Activated naive CD4-positive, alpha-beta T cell (primary cell): ENCODE data around the gene IFI6.

Experiments
- DNase-seq, 4 experiments: peaks; one replicate each; lab custom pipeline; 2025; lab: John Stamatoyannopoulos, UW

Gene IFI6

DNA sequence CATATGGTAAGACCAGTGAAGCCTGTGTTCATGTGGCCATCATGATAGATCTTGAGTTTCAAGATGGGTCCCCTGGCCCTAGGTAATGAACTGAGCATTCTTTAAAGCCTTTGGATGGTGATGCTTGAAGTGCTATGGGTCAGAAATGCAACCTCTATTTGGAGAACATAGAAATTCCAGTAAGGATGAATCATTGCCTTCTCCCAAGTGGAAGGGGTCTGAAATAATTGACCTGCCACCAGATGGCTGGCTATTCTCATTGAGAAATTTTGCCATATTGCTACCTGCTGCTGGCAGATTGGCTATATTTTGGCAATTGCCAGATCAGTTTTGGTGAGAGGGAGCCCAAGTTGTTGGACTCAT is 739 bp upstream of the IFI6 start:
- DNase-seq: no peak

GRCh38 chr1:27669876-27670275 is 2.1 kb downstream of the IFI6 start:
- no peak for DNase-seq

- DNase-seq: peak; percentile 76 to 89 (median 84)
Observed at GRCh38 chr1:27668808-27669723, 2.9 kb downstream of the IFI6 start.

- no peak for DNase-seq
Observed at GRCh38 chr1:27668121-27668807, 3.7 kb downstream of the IFI6 start.

- DNase-seq: no peak
Observed at GRCh38 chr1:27666791-27667254, 5.2 kb downstream of the IFI6 start.

DNA sequence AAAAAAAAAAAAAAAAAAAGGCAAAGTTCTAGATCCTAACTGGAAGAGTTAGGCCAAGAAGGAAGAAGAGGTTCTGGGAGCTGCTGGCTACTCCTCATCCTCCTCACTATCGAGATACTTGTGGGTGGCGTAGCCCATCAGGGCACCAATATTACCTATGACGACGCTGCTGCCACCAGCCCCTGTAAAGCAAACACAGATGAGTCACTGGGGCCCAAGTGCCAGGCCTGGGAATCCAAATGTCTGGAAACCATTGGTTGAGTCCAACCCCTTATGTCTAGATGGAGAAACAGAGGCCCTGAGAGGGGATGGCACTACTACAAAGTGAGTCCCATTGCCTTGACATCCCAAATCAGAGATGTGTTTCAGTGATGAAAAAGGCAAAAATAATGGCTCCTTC is 5.7 kb downstream of the IFI6 start:
- DNase-seq: no peak

GRCh38 chr1:27665016-27665651 is 6.9 kb downstream of the IFI6 start:
- no peak for DNase-seq

- no peak for DNase-seq
Observed at GRCh38 chr1:27664291-27664690, 7.7 kb downstream of the IFI6 start.

DNA sequence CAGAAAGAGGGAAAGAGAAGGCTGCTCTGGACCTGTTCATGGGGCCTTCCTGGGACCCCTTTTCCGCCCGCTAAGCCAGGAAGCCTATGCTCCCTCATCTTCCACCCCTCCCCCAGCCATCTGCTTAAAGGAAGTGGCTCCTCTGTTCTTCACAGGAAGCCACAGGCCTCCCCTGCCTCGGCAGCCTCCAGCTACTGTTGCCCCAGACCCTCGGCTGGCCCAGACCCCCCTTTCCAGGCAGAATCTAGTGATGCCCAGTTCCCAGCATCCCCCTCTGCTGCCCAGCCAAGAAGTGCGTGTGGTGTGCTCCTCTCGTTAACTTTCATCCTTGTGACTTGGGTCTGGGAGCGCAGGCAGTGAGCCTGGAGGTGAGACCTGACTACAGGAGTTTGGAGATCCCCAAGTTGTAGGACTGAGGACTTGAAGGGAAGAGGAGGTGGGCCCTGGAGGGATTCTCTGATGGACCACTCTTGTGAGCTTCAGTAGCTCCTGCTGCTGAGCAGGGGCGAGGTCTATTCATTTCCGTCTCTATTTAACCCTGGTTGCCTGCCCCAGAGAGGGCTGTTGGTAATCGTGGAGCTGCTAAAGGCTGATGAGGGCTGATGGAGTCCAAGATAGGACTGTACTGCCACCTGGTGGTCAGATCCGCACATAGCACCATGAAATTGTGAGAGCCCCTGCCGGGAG is 9.1 kb downstream of the IFI6 start:
- DNase-seq: peak; percentile 82 to 91 (median 86)

- DNase-seq: no peak
Observed at GRCh38 chr1:27662261-27662660, 9.7 kb downstream of the IFI6 start.

DNA sequence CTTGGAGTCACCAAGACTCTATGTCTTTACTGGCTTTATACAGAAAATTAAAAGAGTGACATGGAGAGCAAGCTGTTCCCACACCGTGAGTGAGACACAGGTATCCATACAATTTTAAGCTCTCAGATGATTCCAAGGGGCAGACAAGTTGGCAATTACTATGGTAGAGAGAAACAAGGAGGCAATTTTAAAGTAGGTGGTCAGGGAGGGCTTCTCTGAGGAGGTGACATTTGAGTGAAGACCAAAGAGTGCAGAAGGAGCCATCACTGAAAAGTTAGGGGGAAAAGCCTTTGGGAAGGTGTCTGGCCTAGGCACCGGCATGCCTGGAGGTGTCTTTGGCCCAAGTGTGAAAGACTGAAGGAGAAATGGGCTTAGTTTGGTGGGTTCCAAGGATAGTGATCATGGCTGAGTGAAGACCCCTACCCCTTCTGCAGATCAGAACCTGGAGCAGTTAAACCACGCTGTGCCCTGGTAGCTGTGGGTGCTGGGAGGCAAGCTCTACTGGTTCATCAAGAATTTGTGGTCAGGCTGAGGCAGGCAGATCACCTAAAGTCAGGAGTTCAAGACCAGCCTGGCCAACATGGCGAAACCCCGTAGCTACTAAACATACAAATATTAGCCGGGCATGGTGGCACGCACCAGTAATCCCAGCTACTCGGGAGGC is 10.4 kb downstream of the IFI6 start:
- no peak for DNase-seq

- DNase-seq: no peak
Observed at GRCh38 chr1:27660300-27660835, 11.6 kb downstream of the IFI6 start.

DNA sequence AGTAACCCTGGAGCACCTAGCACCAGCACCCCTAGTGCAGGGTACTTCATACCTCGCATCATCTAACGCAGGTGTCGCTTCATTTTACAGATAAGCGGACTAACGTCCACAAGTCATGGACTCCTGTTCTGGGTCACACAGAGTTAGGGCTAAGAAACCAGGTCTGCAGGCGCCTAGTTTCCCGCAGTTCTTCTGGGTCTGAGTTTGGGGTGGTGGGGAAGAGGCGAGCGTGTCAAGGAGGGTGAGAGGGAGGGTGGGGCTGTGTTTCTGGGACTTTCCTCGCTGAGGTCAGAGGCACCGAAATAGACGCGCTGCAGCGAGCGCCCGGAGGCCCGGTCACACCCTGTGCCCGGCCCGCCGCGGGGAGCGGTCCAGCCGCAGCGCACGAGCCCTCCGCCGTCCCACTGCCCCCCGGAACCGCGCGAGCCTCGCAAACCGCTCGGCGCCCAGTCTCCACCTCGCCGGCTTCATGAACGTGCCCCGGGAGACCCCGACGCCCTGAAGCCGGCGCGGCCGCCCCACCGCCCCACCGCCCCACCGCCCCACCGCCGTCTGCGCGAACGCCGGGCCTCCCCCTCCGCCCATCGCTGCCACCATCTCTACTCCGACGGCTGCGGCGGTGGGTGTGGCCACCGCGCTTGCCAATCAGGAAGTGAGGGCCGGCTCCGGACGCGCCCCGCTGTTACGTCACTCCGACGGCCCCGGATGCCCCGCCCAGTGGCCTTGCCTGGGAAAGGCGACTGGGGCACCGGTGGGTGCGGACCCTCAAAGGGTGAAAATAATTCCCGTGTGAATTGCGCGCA is 12.3 kb downstream of the IFI6 start:
- DNase-seq: peak; percentile 51 to 79 (median 68)

DNA sequence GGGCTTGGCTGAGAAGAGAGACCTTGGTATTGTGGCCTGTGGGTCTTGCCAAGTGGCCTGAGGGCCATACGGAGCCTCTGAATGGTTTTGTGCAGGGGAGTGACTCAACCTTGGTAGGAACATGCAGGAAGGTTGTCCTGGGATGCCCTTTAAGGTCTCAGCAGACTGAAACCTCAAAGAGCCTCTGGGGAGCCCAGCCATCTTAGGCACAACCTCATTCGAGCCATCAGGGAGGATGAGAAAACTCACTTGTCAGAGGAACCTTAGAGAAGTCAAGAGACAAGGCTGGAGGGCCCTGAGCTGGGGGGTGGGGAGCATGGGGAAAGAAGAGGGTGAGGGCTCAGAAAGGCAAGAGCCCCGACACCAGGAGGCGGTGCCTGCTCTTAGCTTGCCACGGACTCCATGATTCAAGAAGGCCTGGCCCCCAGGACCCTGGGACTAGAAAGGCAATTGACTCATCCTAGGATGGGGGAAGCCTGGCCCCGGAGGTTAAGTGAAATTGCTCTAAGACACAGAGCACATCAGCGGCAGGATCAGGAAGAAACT is 13.0 kb downstream of the IFI6 start:
- DNase-seq: peak in 1 of 4 experiments; percentile 26

DNA sequence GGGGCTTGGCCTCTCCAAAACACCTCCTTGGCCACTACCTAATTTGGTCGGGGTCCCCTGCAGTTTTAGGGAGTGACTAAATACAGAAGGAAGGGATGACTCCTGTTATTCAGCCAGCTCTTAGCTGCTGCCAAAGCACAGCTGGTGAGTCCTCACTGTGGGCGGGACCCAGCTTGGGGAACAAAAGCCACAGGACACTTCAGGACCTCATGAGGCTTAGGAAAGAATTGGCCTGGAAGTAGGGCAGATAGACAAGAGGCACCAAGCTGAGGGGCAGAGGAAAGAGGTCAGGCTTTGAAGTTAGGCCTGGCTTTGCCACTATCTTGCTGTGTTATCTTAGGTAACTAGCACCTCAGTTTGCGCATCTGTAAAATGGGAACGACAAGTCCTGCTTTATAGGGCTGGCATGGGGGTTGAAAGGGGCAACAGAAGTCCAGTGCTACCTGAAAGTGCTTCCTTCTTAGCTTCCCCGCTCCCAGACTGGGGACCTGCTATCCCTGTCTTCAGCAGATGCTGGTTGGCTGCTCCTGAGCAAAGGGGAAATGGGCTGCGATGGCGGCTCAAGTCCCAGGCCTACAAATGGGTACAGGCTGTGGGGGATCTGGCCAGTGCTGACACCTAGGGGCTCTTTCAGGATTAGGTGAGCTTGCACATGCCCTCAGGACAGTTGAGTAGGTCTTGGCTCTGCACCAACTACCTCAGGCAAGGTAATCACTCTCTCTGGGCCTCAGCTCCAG is 15.7 kb downstream of the IFI6 start:
- no peak for DNase-seq

DNA sequence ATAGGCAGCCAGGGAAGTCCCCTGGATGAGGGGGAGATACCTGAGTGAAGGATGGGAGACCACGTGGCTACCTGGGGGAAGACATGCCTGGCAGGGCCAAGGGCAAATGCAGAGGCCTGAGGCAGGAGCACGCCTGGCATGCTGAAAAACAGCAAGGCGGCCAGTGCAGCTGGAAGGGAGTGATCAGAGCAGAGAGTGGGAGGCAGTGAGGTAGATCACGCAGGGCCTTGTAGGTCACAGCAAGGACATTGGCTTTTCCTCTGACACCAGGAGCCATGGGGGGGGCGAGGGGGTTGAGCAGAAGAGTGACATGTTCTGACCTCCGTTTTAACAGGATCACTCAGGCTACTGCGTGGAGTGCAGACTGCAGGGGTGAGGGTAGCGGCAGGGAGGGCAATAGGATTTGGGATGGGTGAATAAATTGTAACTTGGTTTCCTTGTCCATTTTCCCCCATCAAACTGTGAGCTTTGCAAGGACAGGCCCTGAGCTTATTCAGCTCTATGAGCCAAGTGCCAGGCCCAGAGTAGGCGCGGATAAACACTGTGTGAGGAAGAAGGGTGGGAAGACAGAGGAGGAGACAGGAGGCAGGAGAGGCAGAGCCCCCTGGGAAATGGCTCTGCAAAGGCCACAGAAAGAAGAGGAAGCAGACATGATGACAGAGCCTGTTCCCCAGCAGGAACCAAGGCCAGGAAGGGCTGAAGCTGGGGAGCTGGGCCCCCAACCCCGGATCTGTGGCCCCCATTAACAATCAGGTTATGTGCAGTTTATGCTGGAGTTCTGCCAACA is 16.6 kb downstream of the IFI6 start:
- no peak for DNase-seq

GRCh38 chr1:27652111-27652864 is 19.7 kb downstream of the IFI6 start:
- no peak for DNase-seq
